ENCODE data around the gene B4GALT5. TPM values are rescaled to one million over a fixed set of nuclear protein-coding genes. Genes with fewer than 3 reads are reported as not detected.

B4GALT5 gene
- polyA plus RNA-seq, 1 experiment = 26.7 TPM

GRCh38 chr20:49757597-49757996 lies 43.9 kb upstream of the B4GALT5 start:
- H3K36me3 ChIP-seq (ENCODE audit: control insufficient read depth, insufficient read depth, low read length) = no peaks in the 10 kb centered on the region
- H3K27me3 ChIP-seq (ENCODE audit: control insufficient read depth, insufficient read depth, low read length) = 0 out of 2 replicates have a peak, but pooled peaks cover 2% of the 10 kb centered on the region
- DNase-seq (ENCODE audit: low read depth) = no peak
- no peak overlapping the region for H3K4me3 ChIP-seq (ENCODE audit: low read depth, low read length)
- CTCF ChIA-PET = interaction anchor here (0.6 kb wide), 1 partner anchor 55 kb away, joined by 3 read pairs; no protein-coding TSS in a partner anchor
- TF ChIP-seq, protein P1, sequence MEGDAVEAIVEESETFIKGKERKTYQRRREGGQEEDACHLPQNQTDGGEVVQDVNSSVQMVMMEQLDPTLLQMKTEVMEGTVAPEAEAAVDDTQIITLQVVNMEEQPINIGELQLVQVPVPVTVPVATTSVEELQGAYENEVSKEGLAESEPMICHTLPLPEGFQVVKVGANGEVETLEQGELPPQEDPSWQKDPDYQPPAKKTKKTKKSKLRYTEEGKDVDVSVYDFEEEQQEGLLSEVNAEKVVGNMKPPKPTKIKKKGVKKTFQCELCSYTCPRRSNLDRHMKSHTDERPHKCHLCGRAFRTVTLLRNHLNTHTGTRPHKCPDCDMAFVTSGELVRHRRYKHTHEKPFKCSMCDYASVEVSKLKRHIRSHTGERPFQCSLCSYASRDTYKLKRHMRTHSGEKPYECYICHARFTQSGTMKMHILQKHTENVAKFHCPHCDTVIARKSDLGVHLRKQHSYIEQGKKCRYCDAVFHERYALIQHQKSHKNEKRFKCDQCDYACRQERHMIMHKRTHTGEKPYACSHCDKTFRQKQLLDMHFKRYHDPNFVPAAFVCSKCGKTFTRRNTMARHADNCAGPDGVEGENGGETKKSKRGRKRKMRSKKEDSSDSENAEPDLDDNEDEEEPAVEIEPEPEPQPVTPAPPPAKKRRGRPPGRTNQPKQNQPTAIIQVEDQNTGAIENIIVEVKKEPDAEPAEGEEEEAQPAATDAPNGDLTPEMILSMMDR (IDR thresholded peaks at IDR 0.05; ENCODE audit: insufficient read depth, low read depth, low read length) = no peak
- POLR2A ChIA-PET = interaction anchor here (0.6 kb wide), 1 partner anchor 515 kb away, joined by 6 read pairs; no protein-coding TSS in a partner anchor

DNA sequence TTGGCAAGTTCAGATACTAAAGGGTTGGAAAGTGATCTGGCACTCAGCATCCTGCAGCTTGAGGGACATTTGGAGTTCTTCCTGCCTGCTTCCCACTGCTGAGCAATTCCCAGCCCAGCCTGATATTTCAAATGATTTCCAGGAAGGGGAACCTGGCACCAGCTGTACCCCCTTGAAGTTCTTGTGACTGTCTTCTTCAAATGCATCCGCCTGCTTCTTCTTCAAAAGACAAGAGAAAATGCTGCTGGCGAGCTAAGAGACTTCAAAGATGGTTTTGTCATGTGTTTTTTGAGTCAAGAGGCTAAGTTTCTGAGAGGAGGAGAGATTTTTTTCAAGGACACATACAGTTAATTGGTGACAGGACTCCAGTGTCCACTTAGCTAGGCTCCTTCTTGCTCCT lies 42.6 kb upstream of the B4GALT5 start:
- CTCF ChIA-PET = interaction anchor here (0.7 kb wide), 1 partner anchor 50 kb away, joined by 3 read pairs; no protein-coding TSS in a partner anchor
- H3K27me3 ChIP-seq (ENCODE audit: control insufficient read depth, insufficient read depth, low read length) = 0 out of 2 replicates have a peak, but pooled peaks cover 2% of the 10 kb centered on the region
- H3K36me3 ChIP-seq (ENCODE audit: control insufficient read depth, insufficient read depth, low read length) = no peaks in the 10 kb centered on the region
- TF ChIP-seq, protein P1 (IDR thresholded peaks at IDR 0.05; ENCODE audit: insufficient read depth, low read depth, low read length) = no peak
- no peak for DNase-seq (ENCODE audit: low read depth)
- POLR2A ChIA-PET = no interaction called here
- H3K4me3 ChIP-seq (ENCODE audit: low read depth, low read length) = no peak overlapping the region

DNA sequence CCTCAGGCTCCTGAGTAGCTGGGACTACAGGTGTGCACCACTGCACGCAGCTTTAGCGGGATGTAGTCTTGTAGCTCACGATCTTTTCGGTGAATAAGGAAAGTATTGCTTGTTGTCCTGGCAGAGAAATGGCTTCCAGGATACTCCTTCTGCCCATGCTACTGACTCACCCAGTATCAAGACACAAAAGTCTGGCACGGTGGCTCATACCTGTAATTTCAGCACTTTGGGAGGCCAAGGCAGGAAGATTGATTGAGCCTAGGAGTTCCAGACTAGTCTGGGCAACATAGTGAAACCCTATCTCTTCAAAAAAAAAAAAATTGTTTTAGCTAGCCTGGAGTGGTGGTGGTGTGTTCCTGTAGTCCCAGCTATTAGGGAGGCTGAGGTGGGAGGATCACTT lies 40.9 kb upstream of the B4GALT5 start:
- ChIA-PET CTCF (interaction anchor here (1.0 kb wide), 1 partner anchor 10 kb away, joined by 3 read pairs; no protein-coding TSS in a partner anchor), POLR2A (no interaction called here)

DNA sequence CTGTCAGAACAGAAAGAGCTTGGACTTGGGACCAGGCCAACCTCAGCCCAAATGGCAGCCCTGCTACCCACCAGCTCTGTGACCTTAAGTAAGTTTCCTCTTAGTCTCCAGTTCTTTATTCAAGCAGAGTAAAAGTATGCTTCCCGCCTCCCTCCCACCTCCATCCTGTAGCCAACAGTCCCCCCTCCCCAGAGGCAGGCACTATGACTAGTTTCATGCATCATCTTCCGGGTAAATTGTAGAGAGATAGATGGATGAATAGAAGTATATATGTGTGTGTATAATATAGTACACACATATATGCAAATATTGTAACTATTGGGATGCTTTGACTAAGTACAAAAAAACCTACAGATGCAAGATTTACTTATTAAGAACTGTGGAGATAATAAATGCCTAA lies 39.5 kb upstream of the B4GALT5 start:
- TF ChIP-seq, protein P1 (IDR thresholded peaks at IDR 0.05; ENCODE audit: insufficient read depth, low read depth, low read length) = no peak
- H3K36me3 ChIP-seq (ENCODE audit: control insufficient read depth, insufficient read depth, low read length) = no peaks in the 10 kb centered on the region
- POLR2A ChIA-PET = no interaction called here
- H3K4me3 ChIP-seq (ENCODE audit: low read depth, low read length) = no peak overlapping the region
- DNase-seq (ENCODE audit: low read depth) = no peak
- CTCF ChIA-PET = no interaction called here
- 0 out of 2 replicates have a peak, but pooled peaks cover 3% of the 10 kb centered on the region for H3K27me3 ChIP-seq (ENCODE audit: control insufficient read depth, insufficient read depth, low read length)

More for the DNA sequence above, 40.9 kb upstream of the B4GALT5 start:
- H3K36me3 ChIP-seq (ENCODE audit: control insufficient read depth, insufficient read depth, low read length) = no peaks in the 10 kb centered on the region
- H3K27me3 ChIP-seq (ENCODE audit: control insufficient read depth, insufficient read depth, low read length) = 0 out of 2 replicates have a peak, but pooled peaks cover 3% of the 10 kb centered on the region
- no peak overlapping the region for H3K4me3 ChIP-seq (ENCODE audit: low read depth, low read length)
- DNase-seq (ENCODE audit: low read depth) = no peak
- TF ChIP-seq, protein P1 (IDR thresholded peaks at IDR 0.05; ENCODE audit: insufficient read depth, low read depth, low read length) = no peak

DNA sequence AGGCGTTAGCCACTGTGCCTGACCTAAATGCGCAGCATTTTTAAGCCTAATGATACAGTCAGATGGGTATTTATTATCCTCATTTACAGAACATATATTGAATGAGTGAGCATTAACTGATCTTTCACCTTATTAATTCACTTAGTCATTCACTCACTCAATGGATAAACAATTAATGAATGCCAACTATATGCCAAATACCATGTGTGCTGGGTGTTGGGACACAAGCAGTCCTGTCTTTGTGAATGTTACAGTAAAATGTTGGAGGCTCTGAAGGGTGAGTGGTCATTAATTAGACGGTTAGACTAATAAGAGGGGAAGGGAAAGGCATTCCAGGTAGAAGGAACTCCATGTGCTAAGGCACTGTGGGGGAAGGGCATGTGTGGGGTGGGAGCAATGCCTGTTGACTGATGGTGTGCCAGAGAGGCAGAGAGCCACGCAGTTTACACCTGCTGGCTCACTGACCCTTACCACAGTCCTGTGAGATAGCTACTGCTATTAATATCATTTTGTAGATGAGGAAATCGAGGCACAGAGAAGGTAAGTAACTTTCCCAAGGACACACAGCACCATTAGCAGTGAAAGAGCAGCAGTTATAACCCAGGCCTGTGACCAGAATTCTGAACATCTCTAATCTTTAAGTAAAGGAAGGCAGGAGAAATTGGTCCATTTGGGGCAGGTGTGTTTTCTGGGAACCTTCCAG lies 38.7 kb upstream of the B4GALT5 start:
- Histone ChIP-seq H3K27me3 (ENCODE audit: control insufficient read depth, insufficient read depth, low read length) (0 out of 2 replicates have a peak, but pooled peaks cover 3% of the 10 kb centered on the region), H3K36me3 (ENCODE audit: control insufficient read depth, insufficient read depth, low read length) (no peaks in the 10 kb centered on the region), H3K4me3 (ENCODE audit: low read depth, low read length) (no peak overlapping the region)
- ChIA-PET CTCF (no interaction called here), POLR2A (no interaction called here)
- TF ChIP-seq, protein P1 (IDR thresholded peaks at IDR 0.05; ENCODE audit: insufficient read depth, low read depth, low read length) = no peak
- DNase-seq (ENCODE audit: low read depth) = no peak

Data from BJ (cell line).